ENCODE measurements around the gene OR4D11. TPM values are rescaled to one million over a fixed set of nuclear protein-coding genes. Genes with fewer than 3 reads are reported as not detected.

The OR4D11 gene
- total and polyA plus RNA-seq, 9 of the 15 experiments (the other 6 are each of a cell fraction or from before 2014, with no cell fraction given) = not detected

DNA sequence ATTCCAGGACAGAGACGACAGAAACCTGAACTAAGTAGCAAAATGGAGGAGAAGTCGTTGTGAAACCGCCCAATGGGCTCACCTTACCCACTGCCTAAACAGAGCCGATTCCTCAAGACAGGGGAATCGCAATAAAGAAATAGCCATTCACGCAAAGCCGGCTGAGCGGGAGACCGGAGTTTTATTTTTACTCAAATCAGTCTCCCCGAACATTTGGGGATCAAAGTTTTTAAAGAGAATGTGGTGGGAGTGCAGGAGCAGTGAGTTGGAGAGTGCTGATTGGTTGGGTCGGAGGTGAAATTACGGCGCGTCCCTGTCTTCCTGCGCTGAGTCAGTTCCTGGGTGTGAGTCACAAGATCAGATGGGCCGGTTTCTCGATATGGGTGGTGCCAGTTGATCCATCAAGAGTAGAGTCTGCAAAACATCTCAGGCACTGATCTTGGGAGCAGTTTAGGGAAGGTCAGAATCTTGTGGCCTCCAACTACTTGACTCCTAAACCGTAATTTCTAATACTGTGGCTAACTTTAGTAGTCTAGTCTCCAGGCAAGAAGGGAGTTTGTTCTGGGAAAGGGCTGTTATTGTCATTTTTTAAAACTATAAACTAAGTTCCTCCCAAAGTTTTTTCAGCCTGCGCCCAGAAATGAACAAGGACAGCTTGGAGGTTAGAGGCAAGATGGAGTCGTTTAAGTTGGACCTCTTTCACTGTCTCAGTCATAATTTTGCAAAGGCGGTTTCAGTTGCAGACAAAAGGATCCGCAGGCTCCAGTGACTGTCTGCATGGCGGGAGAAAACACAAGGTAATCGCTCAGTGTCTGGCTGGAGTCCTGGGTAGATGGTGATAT is 42.0 kb downstream of the OR4D11 start (continued):
- TF ChIP-seq REST (IDR thresholded peaks at IDR 0.05; ENCODE audit: borderline replicate concordance) (peak; percentile 32; the same call in 1 of the 2 replicates), REST (CRISPR knock-in tag; IDR thresholded peaks at IDR 0.05; ENCODE audit: low read depth) (no peak), ZNF780A (CRISPR knock-in tag; IDR thresholded peaks at IDR 0.05) (no peak), ZNF561 (CRISPR knock-in tag; conservative IDR thresholded peaks at IDR 0.05) (no peak), NFXL1 (CRISPR knock-in tag; IDR thresholded peaks at IDR 0.05) (no peak), ZNF668 (CRISPR knock-in tag; IDR thresholded peaks at IDR 0.05) (peak; percentile 61; the same call in 1 of the 2 replicates), CBX5 (IDR thresholded peaks at IDR 0.05; ENCODE audit: borderline replicate concordance, low read depth) (no peak), KLF1 (tag; IDR thresholded peaks at IDR 0.05) (no peak), HMGN3 (IDR thresholded peaks at IDR 0.05; ENCODE audit: borderline replicate concordance, extremely low read depth, insufficient read length, low read depth, low read length) (peak; percentile 52), ARHGAP35 (IDR thresholded peaks at IDR 0.05; ENCODE audit: partially characterized antibody) (peak; percentile 6), ZNF121 (CRISPR knock-in tag; conservative IDR thresholded peaks at IDR 0.05) (no peak), RCOR1 (IDR thresholded peaks at IDR 0.05; ENCODE audit: borderline replicate concordance in 1 of 2, low read depth in 2 of 2, low read length in 2 of 2) (peak in 1 of 2 experiments; percentile 71; a peak in 2 of 4 replicates), ZNF23 (CRISPR knock-in tag; IDR thresholded peaks at IDR 0.05) (no peak), SMAD4 (CRISPR knock-in tag; conservative IDR thresholded peaks at IDR 0.05) (peak; percentile 16; the same call in 1 of the 2 replicates), TRIM24 (IDR thresholded peaks at IDR 0.05) (peak in 1 of 2 experiments; percentile 27; a peak in 1 of 4 replicates), PHB (CRISPR knock-in tag; IDR thresholded peaks at IDR 0.05) (no peak), RBM15 (IDR thresholded peaks at IDR 0.05; ENCODE audit: insufficient read depth, low read length) (no peak), SPI1 (IDR thresholded peaks at IDR 0.05; ENCODE audit: borderline replicate concordance, low read depth, low read length) (0 out of 2 replicates have a peak, but pooled peaks have one; percentile 11), ZNF224 (CRISPR knock-in tag; IDR thresholded peaks at IDR 0.05) (no peak)
- TF ChIP-seq, protein P1, sequence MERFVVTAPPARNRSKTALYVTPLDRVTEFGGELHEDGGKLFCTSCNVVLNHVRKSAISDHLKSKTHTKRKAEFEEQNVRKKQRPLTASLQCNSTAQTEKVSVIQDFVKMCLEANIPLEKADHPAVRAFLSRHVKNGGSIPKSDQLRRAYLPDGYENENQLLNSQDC (CRISPR knock-in tag; IDR thresholded peaks at IDR 0.05) = no peak

Measured in K562 (cell line).